WTC11 (cell line): ENCODE measurements around the gene PGS1.

Experiments used
- CREB1 ChIP-seq: sonication (generic); formaldehyde crosslinking; IDR thresholded peaks from 2 replicates; pipeline ENCODE4 v1.8.0; 2023; ENCODE audit warnings: mild to moderate bottlenecking, missing genetic modification reagents
- ESRRA ChIP-seq: sonication (generic); formaldehyde crosslinking; IDR thresholded peaks from 2 replicates; pipeline ENCODE4 v1.8.1; 2022; ENCODE audit warnings: mild to moderate bottlenecking, missing genetic modification reagents, borderline replicate concordance
- NFYB ChIP-seq: sonication (generic); formaldehyde crosslinking; conservative IDR thresholded peaks from 2 replicates; pipeline ENCODE4 v1.8.0; 2022; ENCODE audit warnings: low read depth, missing genetic modification reagents
- NR3C1 ChIP-seq: sonication (generic); formaldehyde crosslinking; conservative IDR thresholded peaks from 2 replicates; pipeline ENCODE4 v1.8.1; 2023; ENCODE audit warnings: low read depth, mild to moderate bottlenecking, missing genetic modification reagents
- SMAD3 ChIP-seq: sonication (generic); formaldehyde crosslinking; IDR thresholded peaks from 2 replicates; pipeline ENCODE4 v1.8.0; 2022; ENCODE audit warnings: missing genetic modification reagents, mild to moderate bottlenecking, borderline replicate concordance
- SP1 ChIP-seq: sonication (generic); formaldehyde crosslinking; conservative IDR thresholded peaks from 2 replicates; pipeline ENCODE4 v1.8.1; 2022; ENCODE audit warnings: missing genetic modification reagents
- ZBTB21 ChIP-seq: sonication (generic); formaldehyde crosslinking; IDR thresholded peaks from 2 replicates; pipeline ENCODE4 v1.8.1; 2023; ENCODE audit warnings: mild to moderate bottlenecking, missing genetic modification reagents, borderline replicate concordance
- ZNF219 ChIP-seq: sonication (generic); formaldehyde crosslinking; IDR thresholded peaks from 2 replicates; pipeline ENCODE4 v1.8.0; 2023; ENCODE audit warnings: missing genetic modification reagents, mild to moderate bottlenecking, borderline replicate concordance
- TF ChIP-seq, protein P1 (sequence below): fragments of 200-600 bp; IDR thresholded peaks from 2 replicates; pipeline ENCODE4 v1.8.0; 2022; ENCODE audit warnings: antibody characterized with exemption
- TF ChIP-seq, protein P2 (sequence below): sonication (generic); formaldehyde crosslinking; IDR thresholded peaks from 2 replicates; pipeline ENCODE4 v1.8.0; 2022; ENCODE audit warnings: mild to moderate bottlenecking, missing genetic modification reagents
- TF ChIP-seq, protein P3 (sequence below): sonication (generic); formaldehyde crosslinking; IDR thresholded peaks from 2 replicates; pipeline ENCODE4 v1.8.0; 2022; ENCODE audit warnings: mild to moderate bottlenecking, missing genetic modification reagents

DNA sequence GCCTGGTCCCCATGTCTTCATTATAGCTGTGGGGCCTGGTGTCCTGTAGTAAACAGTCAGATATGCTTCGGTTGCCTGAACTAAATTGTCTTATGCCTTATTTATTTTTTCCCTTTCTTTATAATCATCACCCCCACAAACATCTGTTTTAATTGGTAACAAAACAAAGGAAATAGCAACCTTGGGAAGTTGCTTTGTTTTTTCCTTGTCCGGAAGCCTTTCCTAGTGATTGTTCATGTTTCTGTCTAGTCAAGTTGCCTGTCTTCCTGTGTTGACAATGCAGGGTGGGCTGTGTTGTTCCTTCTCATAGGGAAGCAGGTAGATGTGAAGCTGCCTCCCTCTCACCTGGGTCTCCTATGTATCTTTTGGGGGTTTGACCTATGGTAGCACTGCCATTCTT lies 16.7 kb downstream of the PGS1 start:
- no peak for TF ChIP-seq SP1
- TF ChIP-seq ESRRA (CRISPR knock-in tag) = no peak
- TF ChIP-seq, protein P1, sequence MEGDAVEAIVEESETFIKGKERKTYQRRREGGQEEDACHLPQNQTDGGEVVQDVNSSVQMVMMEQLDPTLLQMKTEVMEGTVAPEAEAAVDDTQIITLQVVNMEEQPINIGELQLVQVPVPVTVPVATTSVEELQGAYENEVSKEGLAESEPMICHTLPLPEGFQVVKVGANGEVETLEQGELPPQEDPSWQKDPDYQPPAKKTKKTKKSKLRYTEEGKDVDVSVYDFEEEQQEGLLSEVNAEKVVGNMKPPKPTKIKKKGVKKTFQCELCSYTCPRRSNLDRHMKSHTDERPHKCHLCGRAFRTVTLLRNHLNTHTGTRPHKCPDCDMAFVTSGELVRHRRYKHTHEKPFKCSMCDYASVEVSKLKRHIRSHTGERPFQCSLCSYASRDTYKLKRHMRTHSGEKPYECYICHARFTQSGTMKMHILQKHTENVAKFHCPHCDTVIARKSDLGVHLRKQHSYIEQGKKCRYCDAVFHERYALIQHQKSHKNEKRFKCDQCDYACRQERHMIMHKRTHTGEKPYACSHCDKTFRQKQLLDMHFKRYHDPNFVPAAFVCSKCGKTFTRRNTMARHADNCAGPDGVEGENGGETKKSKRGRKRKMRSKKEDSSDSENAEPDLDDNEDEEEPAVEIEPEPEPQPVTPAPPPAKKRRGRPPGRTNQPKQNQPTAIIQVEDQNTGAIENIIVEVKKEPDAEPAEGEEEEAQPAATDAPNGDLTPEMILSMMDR = no peak
- no peak for TF ChIP-seq CREB1 (CRISPR knock-in tag)
- TF ChIP-seq ZBTB21 (CRISPR knock-in tag) = no peak
- no peak for TF ChIP-seq NR3C1 (CRISPR knock-in tag)
- no peak for TF ChIP-seq ZNF219 (CRISPR knock-in tag)
- TF ChIP-seq, protein P2, sequence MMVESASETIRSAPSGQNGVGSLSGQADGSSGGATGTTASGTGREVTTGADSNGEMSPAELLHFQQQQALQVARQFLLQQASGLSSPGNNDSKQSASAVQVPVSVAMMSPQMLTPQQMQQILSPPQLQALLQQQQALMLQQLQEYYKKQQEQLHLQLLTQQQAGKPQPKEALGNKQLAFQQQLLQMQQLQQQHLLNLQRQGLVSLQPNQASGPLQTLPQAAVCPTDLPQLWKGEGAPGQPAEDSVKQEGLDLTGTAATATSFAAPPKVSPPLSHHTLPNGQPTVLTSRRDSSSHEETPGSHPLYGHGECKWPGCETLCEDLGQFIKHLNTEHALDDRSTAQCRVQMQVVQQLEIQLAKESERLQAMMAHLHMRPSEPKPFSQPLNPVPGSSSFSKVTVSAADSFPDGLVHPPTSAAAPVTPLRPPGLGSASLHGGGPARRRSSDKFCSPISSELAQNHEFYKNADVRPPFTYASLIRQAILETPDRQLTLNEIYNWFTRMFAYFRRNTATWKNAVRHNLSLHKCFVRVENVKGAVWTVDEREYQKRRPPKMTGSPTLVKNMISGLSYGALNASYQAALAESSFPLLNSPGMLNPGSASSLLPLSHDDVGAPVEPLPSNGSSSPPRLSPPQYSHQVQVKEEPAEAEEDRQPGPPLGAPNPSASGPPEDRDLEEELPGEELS = no peak
- TF ChIP-seq NFYB (CRISPR knock-in tag) = no peak
- TF ChIP-seq SMAD3 (CRISPR knock-in tag) = no peak
- TF ChIP-seq, protein P3, sequence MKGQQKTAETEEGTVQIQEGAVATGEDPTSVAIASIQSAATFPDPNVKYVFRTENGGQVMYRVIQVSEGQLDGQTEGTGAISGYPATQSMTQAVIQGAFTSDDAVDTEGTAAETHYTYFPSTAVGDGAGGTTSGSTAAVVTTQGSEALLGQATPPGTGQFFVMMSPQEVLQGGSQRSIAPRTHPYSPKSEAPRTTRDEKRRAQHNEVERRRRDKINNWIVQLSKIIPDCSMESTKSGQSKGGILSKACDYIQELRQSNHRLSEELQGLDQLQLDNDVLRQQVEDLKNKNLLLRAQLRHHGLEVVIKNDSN (CRISPR knock-in tag) = no peak
